Measurements from ENCODE around the gene BRIP1.

- TF ChIP-seq ZNF580 (tag by site-specific recombination; IDR thresholded peaks at IDR 0.05) = no peak
- TF ChIP-seq ZNF24 (tag by site-specific recombination; IDR thresholded peaks at IDR 0.05) = no peak
- no peak for TF ChIP-seq ZNF501 (tag by site-specific recombination; IDR thresholded peaks at IDR 0.05)
- no peak for TF ChIP-seq ZNF639 (tag by site-specific recombination; IDR thresholded peaks at IDR 0.05)
- TF ChIP-seq REST (tag by site-specific recombination; IDR thresholded peaks at IDR 0.05) = no peak
- no peak for TF ChIP-seq ZNF654 (tag by site-specific recombination; IDR thresholded peaks at IDR 0.05; ENCODE audit: low read depth)
- TF ChIP-seq CTCF (tag by site-specific recombination; IDR thresholded peaks at IDR 0.05) = no peak
- TF ChIP-seq ZNF830 (tag by site-specific recombination; IDR thresholded peaks at IDR 0.05; ENCODE audit: low read depth) = no peak
- TF ChIP-seq ELK4 (IDR thresholded peaks at IDR 0.05; ENCODE audit: borderline replicate concordance, low read depth, low read length) = no peak
Observed at GRCh38 chr17:61880589-61881102, 17.3 kb upstream of the BRIP1 start.
